ENCODE measurements around the gene MRAS.
"Not testable (repeated sequence)": the region's sequence is repeated elsewhere in the genome, so short reads cannot be mapped to it uniquely, and the experiment has no call there.

The MRAS gene

GRCh38 chr3:138394156-138394555 is 45.8 kb downstream of the MRAS start:
- DNase-seq: no peak

- no peak for DNase-seq
These were observed 46.3 kb downstream of the MRAS start for GRCh38 chr3:138394686-138395085.

- DNase-seq: no peak
These were observed 47.7 kb downstream of the MRAS start for GRCh38 chr3:138395865-138396751.

- no peak for DNase-seq
These were observed 48.5 kb downstream of the MRAS start for GRCh38 chr3:138396752-138397410.

GRCh38 chr3:138397983-138398382 is 49.6 kb downstream of the MRAS start:
- no peak for DNase-seq

GRCh38 chr3:138398791-138399575 is 50.6 kb downstream of the MRAS start:
- no peak for DNase-seq

- no peak for DNase-seq
These were observed 51.4 kb downstream of the MRAS start for GRCh38 chr3:138399766-138400165.

GRCh38 chr3:138400651-138401070 is 52.3 kb downstream of the MRAS start:
- DNase-seq: no peak

GRCh38 chr3:138401834-138402233 is 53.5 kb downstream of the MRAS start:
- no peak for DNase-seq

GRCh38 chr3:138404121-138404520 is 55.7 kb downstream of the MRAS start:
- no peak for DNase-seq

- no peak for DNase-seq
These were observed 56.6 kb downstream of the MRAS start for GRCh38 chr3:138405001-138405400.

- DNase-seq: no peak
These were observed 57.1 kb downstream of the MRAS start for GRCh38 chr3:138405486-138405885.

- DNase-seq: no peak
These were observed 58.2 kb downstream of the MRAS start for GRCh38 chr3:138406606-138407005.

GRCh38 chr3:138407236-138407907 is 59.0 kb downstream of the MRAS start:
- DNase-seq: no peak

GRCh38 chr3:138408751-138409570 is 60.6 kb downstream of the MRAS start:
- DNase-seq: no peak

- no peak for DNase-seq
These were observed 64.6 kb downstream of the MRAS start for GRCh38 chr3:138412821-138413551.

GRCh38 chr3:138416236-138416635 is 67.9 kb downstream of the MRAS start:
- not testable (repeated sequence) for DNase-seq

GRCh38 chr3:138417559-138417982 is 69.2 kb downstream of the MRAS start:
- peak; percentile 39 for DNase-seq

- DNase-seq: no peak
These were observed 70.3 kb downstream of the MRAS start for GRCh38 chr3:138418601-138419206.

GRCh38 chr3:138423316-138423715 is 74.9 kb downstream of the MRAS start:
- DNase-seq: no peak

- no peak for DNase-seq
These were observed 75.9 kb downstream of the MRAS start for GRCh38 chr3:138424323-138424722.
